Ovary (tissue), 9 donors: ENCODE measurements around the gene JMJD7. TPM values are rescaled to one million over a fixed set of nuclear protein-coding genes. Genes with fewer than 3 reads are reported as not detected.

Source experiments
- DNase-seq, 5 donors: peaks; one replicate each; pipeline ENCODE4 v3.0.0-alpha.2; 2019 to 2020
- H3K27ac ChIP-seq, 2 donors: fragments of 200-600 bp; one replicate each; pipeline versions ENCODE4 v1.5.1 to v1.8.0; 2019 to 2022
- H3K27me3 ChIP-seq: fragments of 200-600 bp; one replicate; pipeline ENCODE4 v1.8.0; 2022
- H3K36me3 ChIP-seq: fragments of 200-600 bp; sonication (generic); one replicate; pipeline ENCODE4 v1.5.1; 2019
- H3K4me1 ChIP-seq: one replicate; pipeline ENCODE4 v1.8.1; 2013; ENCODE audit warnings: mild to moderate bottlenecking, moderate library complexity; ENCODE audit not compliant: insufficient read depth
- H3K4me3 ChIP-seq: fragments of 200-600 bp; sonication (generic); one replicate; pipeline ENCODE4 v1.5.1; 2017
- H3K9me3 ChIP-seq, 2 donors: fragments of 200-600 bp in 1 of 2; sonication (generic) in 1 of 2; one replicate each; pipeline versions ENCODE4 v1.5.1 to v1.8.1; 2013 to 2019; ENCODE audit warnings: mild to moderate bottlenecking in 1 of 2, moderate library complexity in 1 of 2
- CTCF ChIP-seq, 3 donors: fragments of 450-650 bp in 2 of 3; fragments of 200-600 bp in 1 of 3; IDR thresholded peaks; one replicate each; pipeline versions ENCODE4 v1.5.1 to v1.8.0; 2016 to 2022; ENCODE audit warnings: antibody characterized with exemption in 3 of 3, mild to moderate bottlenecking in 1 of 3
- EP300 ChIP-seq: sonication (generic); formaldehyde crosslinking; IDR thresholded peaks from one replicate; pipeline ENCODE4 v1.6.1; 2017; ENCODE audit warnings: antibody characterized with exemption
- POLR2A ChIP-seq: fragments of 450-650 bp; IDR thresholded peaks from one replicate; pipeline ENCODE4 v1.6.1; 2017; ENCODE audit warnings: antibody characterized with exemption, mild to moderate bottlenecking, moderate library complexity
- WGBS, 3 donors: extraction: QIAGEN DNeasy Blood & Tissue Kit in 1 of 3; methylation state at CpG; one replicate each; pipeline versions ENCODE4 v1.1.5 to v1.1.7; 2013 to 2017; 5-methylcytosine and 5-hydroxymethylcytosine counted together
- intact Hi-C, 4 donors: fragments of 100-400 bp; cut with DNase I; formaldehyde crosslinking; loops; one replicate each; pipeline versions ENCODE4 v1.11.0 to v1.15.1; 2022 to 2023
- polyA plus RNA-seq, 2 donors: library from polyadenylated mRNA; stranded (reverse); fragments of 200-250 nt in 1 of 2; fragments of 350-450 nt in 1 of 2; fragmentation: Illumina TruSeq in 1 of 2; extraction: RNeasy Lipid Tissue Mini Kit (QIAGEN cat#74804) in 1 of 2; gene quantifications; one replicate each; pipeline ENCODE4 v1.2.3, GENCODE V29; 2013 to 2014
- total RNA-seq, 7 donors: library from RNA; depleted of rRNA in 2 of 7; stranded (reverse); fragments of >200 nt in 2 of 7; fragmentation: NEBNext Ultra II Directional in 3 of 7; extraction: Animal tissue kit (Norgen Biotek cat#: 25700) in 3 of 7; gene quantifications; one replicate each; pipeline versions ENCODE4 v1.1.0 to v1.2.4, GENCODE V29; 2016 to 2023
- donor health status: DM: no; HTN: no; CAD: no; lungs with moderate emphysema.
- donor health status: DM: no; HTN: no; CAD: no.
- donor health status: Bipolar disorder and iron deficiency.
- donor health status: DM: yes; HTN: yes; CAD: no.
- donor health status: DM: no; HTN: no; CAD: no.
- donor health status: DM: yes; HTN: yes; CAD: no.

The JMJD7 gene
- total and polyA plus RNA-seq, 9 donors: 3.0 to 21.4 (median 14.9) TPM

GRCh38 chr15:41791547-41791937 lies 36.4 kb upstream of the JMJD7 start:
- H3K36me3 ChIP-seq: no peaks in the 10 kb centered on the region
- H3K4me3 ChIP-seq: no peak overlapping the region
- no peaks in the 10 kb centered on the region for H3K27me3 ChIP-seq
- no peak for DNase-seq
- no peak overlapping the region for H3K27ac ChIP-seq
- H3K9me3 ChIP-seq: no peaks in the 10 kb centered on the region
- intact Hi-C loops: no loop called here
- TF ChIP-seq CTCF (IDR thresholded peaks at IDR 0.05): no peak
- TF ChIP-seq POLR2A: no peak
- TF ChIP-seq EP300: no peak
- WGBS, 3 donors: 89 to 96% (median 90%) methylated on average over 4 of the region's 4 CpGs
- peaks cover 30% of the 10 kb centered on the region for H3K4me1 ChIP-seq

GRCh38 chr15:41792000-41792637 lies 35.8 kb upstream of the JMJD7 start:
- TF ChIP-seq POLR2A (no peak), CTCF (IDR thresholded peaks at IDR 0.05) (no peak), EP300 (no peak)
- no peak for DNase-seq
- Histone ChIP-seq H3K4me1 (peaks cover 31% of the 10 kb centered on the region), H3K36me3 (no peaks in the 10 kb centered on the region), H3K9me3 (no peaks in the 10 kb centered on the region), H3K27me3 (no peaks in the 10 kb centered on the region), H3K27ac (no peak overlapping the region), H3K4me3 (no peak overlapping the region)
- intact Hi-C loops: no loop called here
- WGBS, 3 donors: 80 to 86% (median 84%) methylated on average over 5 of the region's 5 CpGs

- WGBS, 3 donors: 65 to 83% (median 75%) methylated on average over 4 of the region's 4 CpGs
- TF ChIP-seq POLR2A (no peak), EP300 (no peak), CTCF (IDR thresholded peaks at IDR 0.05) (no peak)
- no peak for DNase-seq
- Histone ChIP-seq H3K9me3 (no peaks in the 10 kb centered on the region), H3K27me3 (no peaks in the 10 kb centered on the region), H3K36me3 (no peaks in the 10 kb centered on the region), H3K4me3 (no peak overlapping the region), H3K27ac (no peak overlapping the region), H3K4me1 (peaks cover 31% of the 10 kb centered on the region)
- intact Hi-C loops: no loop called here
Observed at GRCh38 chr15:41794081-41794480, 33.8 kb upstream of the JMJD7 start.

GRCh38 chr15:41795996-41796856 lies 31.7 kb upstream of the JMJD7 start:
- Histone ChIP-seq H3K36me3 (no peaks in the 10 kb centered on the region), H3K4me1 (peaks cover 19% of the 10 kb centered on the region), H3K4me3 (no peak overlapping the region), H3K27ac (peak overlapping the region in 1 of 2 donors; percentile 39), H3K27me3 (no peaks in the 10 kb centered on the region), H3K9me3 (no peaks in the 10 kb centered on the region)
- intact Hi-C loops: no loop called here
- no peak for TF ChIP-seq POLR2A
- TF ChIP-seq CTCF (IDR thresholded peaks at IDR 0.05): no peak
- TF ChIP-seq EP300: no peak
- WGBS, 3 donors: 11 to 18% (median 12%) methylated on average over 10 of the region's 10 CpGs
- DNase-seq: no peak
